ENCODE data around the gene GPR3. TPM values are rescaled to one million over a fixed set of nuclear protein-coding genes. Genes with fewer than 3 reads are reported as not detected.

Gene GPR3
- total RNA-seq, 1 experiment from 2014 or later, result 0.65 TPM

DNA sequence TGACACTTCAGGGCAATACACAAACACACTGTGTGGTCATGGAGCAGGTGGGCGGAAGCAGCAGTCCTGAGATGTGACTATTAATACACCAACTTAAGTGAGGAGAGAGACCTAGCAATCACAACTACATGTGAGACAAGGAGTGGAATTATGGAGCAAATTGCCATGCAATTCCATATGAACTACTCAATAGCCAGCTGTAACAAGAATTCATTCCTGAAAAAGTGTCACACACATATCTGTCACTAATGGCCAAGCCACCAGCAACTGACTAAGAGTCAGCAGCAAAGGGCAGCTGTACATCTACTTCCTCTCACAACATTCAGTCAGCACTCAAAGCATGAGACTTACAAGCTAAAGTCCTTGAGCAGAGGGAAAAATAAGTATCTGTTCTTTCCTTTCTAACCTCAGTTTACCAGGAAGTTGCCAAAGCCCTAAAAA lies 46.2 kb downstream of the GPR3 start:
- peaks cover 32% of the 10 kb centered on the region for H3K4me1 Mint-ChIP-seq (ENCODE audit: insufficient read depth, unreplicated experiment)
- BruUV-seq (replicated peaks), result no TSS peak
- no peak for TF ChIP-seq CTCF (IDR thresholded peaks at IDR 0.05; ENCODE audit: unreplicated experiment)
- intact Hi-C loops (cut with micrococcal nuclease), result loop anchor here (5.0 kb wide), 1 partner anchor 49 kb away; no protein-coding TSS in a partner anchor
- ChIA-PET POLR2A (interaction anchor here (0.9 to 2.6 kb wide), 3 partner anchors 9 to 18 kb away, joined by 4 to 9 read pairs (median 6); no protein-coding TSS in a partner anchor), CTCF (no interaction called here)
- H3K27ac Mint-ChIP-seq (ENCODE audit: low read depth, unreplicated experiment), result no peak overlapping the region
- peaks cover 32% of the 10 kb centered on the region for H3K36me3 Mint-ChIP-seq (ENCODE audit: insufficient read depth, unreplicated experiment)
- H3K9me3 Mint-ChIP-seq (ENCODE audit: unreplicated experiment), result no peaks in the 10 kb centered on the region
- no peaks in the 10 kb centered on the region for H3K27me3 Mint-ChIP-seq (ENCODE audit: insufficient read depth, unreplicated experiment)
- no peak overlapping the region for H3K4me3 Mint-ChIP-seq (ENCODE audit: unreplicated experiment)
- DNase-seq (ENCODE audit: unreplicated experiment), result no peak

DNA sequence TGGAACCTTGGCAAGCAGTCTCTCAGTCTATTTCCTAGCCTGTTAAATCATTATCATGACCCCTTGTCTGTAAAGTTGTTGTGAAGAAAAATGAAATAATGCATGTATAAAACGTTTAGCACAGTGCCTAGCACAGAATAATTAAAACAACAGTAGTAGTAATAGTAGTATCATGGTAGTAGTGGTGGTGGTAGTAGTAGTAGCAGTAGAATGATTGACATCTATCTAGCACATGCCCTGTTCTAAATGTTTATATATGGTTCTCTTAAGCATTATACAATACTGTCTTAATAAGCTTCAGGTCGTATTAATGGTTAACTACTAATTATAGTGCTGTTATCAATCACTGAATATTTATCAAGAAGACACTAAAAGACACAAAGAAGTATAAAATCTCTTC lies 46.7 kb downstream of the GPR3 start:
- DNase-seq (ENCODE audit: unreplicated experiment), result no peak
- ChIA-PET POLR2A (interaction anchor here (0.9 to 2.6 kb wide), 4 partner anchors 10 to 18 kb away, joined by 3 to 9 read pairs (median 5); no protein-coding TSS in a partner anchor), CTCF (interaction anchor here (0.6 kb wide), 1 partner anchor 118 kb away, joined by 3 read pairs; no protein-coding TSS in a partner anchor)
- H3K9me3 Mint-ChIP-seq (ENCODE audit: unreplicated experiment), result no peaks in the 10 kb centered on the region
- no TSS peak for BruUV-seq (replicated peaks)
- peaks cover 32% of the 10 kb centered on the region for H3K36me3 Mint-ChIP-seq (ENCODE audit: insufficient read depth, unreplicated experiment)
- H3K27ac Mint-ChIP-seq (ENCODE audit: low read depth, unreplicated experiment), result no peak overlapping the region
- no peak for TF ChIP-seq CTCF (IDR thresholded peaks at IDR 0.05; ENCODE audit: unreplicated experiment)
- H3K4me3 Mint-ChIP-seq (ENCODE audit: unreplicated experiment), result no peak overlapping the region
- peaks cover 32% of the 10 kb centered on the region for H3K4me1 Mint-ChIP-seq (ENCODE audit: insufficient read depth, unreplicated experiment)
- H3K27me3 Mint-ChIP-seq (ENCODE audit: insufficient read depth, unreplicated experiment), result no peaks in the 10 kb centered on the region
- intact Hi-C loops (cut with micrococcal nuclease), result loop anchor here (5.0 kb wide), 1 partner anchor 48 kb away; no protein-coding TSS in a partner anchor

- intact Hi-C loops (cut with micrococcal nuclease), result no loop called here
- H3K4me1 Mint-ChIP-seq (ENCODE audit: insufficient read depth, unreplicated experiment), result peaks cover 19% of the 10 kb centered on the region
- POLR2A ChIA-PET, result no interaction called here
- H3K9me3 Mint-ChIP-seq (ENCODE audit: unreplicated experiment), result no peaks in the 10 kb centered on the region
- no peak for DNase-seq (ENCODE audit: unreplicated experiment)
- no peaks in the 10 kb centered on the region for H3K27me3 Mint-ChIP-seq (ENCODE audit: insufficient read depth, unreplicated experiment)
- no TSS peak for BruUV-seq (replicated peaks)
- CTCF ChIA-PET, result interaction anchor here (0.6 kb wide), 1 partner anchor 31 kb away, joined by 4 read pairs; no protein-coding TSS in a partner anchor
- no peak for TF ChIP-seq CTCF (IDR thresholded peaks at IDR 0.05; ENCODE audit: unreplicated experiment)
- H3K27ac Mint-ChIP-seq (ENCODE audit: low read depth, unreplicated experiment), result peak overlapping the region; percentile 29
- H3K4me3 Mint-ChIP-seq (ENCODE audit: unreplicated experiment), result no peak overlapping the region
- peaks cover 34% of the 10 kb centered on the region for H3K36me3 Mint-ChIP-seq (ENCODE audit: insufficient read depth, unreplicated experiment)
Measured at GRCh38 chr1:27444632-27445031, 52.2 kb downstream of the GPR3 start.

Other genes with a start within 250 kb of the GPR3 start
- gene SLC9A1, start 237.5 kb upstream of the GPR3 start, total RNA-seq (2022), result 70.5 and 88.8 TPM in 2 replicates
- gene WDTC1, start 158.0 kb upstream of the GPR3 start, total RNA-seq (2022), result 15.7 and 18.9 TPM in 2 replicates
- gene TMEM222, start 70.5 kb upstream of the GPR3 start, total RNA-seq (2022), result 36.9 and 38.3 TPM in 2 replicates
- 64.8 and 81.8 TPM in 2 replicates for gene SYTL1, start 50.6 kb upstream of the GPR3 start, total RNA-seq (2022)
- 13.2 and 13.5 TPM in 2 replicates for gene MAP3K6, start 25.7 kb upstream of the GPR3 start, total RNA-seq (2022)
- not detected in 2 replicates for gene FCN3, start 17.8 kb upstream of the GPR3 start, total RNA-seq (2022)
- gene CD164L2, start 9.3 kb upstream of the GPR3 start, total RNA-seq (2022), result 0.23 TPM in 1 of 2 replicates, not detected in the other
- gene WASF2, start 97.5 kb downstream of the GPR3 start, total RNA-seq (2022), result 131 and 154 TPM in 2 replicates
- 18.4 and 25.2 TPM in 2 replicates for gene AHDC1, start 211.5 kb downstream of the GPR3 start, total RNA-seq (2022)
- gene FGR, start 242.6 kb downstream of the GPR3 start, total RNA-seq (2022), result not detected in 2 replicates